ENCODE measurements around the gene VRK2.

DNA sequence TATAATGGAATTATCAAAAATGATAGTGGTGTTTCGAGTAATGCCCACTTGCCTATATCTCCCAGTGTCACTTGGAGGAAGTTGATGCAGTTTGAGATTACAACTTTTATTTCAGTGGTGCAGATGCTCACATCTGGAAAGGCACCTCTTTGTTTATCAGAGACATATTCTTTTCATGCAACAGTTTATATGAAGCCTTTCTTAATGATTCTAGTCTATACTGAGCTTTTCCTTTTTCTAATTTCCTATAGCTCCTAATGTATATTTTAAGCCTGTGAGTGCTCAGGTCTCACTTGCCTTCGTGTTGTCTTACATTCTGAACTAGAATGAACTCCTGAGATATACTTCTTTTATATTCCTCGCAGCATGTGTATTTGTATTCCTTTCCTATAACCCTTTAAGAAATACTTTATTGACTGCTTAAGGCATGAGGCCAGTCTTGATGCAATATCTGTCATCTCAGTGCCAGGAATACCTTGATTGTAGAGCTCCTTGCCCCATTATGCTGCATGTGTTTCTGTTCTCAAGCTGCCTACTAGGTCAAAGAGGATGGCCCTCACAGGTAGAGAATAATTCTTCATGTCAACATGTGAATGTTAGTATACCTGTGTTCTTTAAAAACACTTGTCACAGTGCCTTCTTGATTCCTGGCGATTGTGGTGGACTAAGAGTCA is 52.6 kb downstream of the VRK2 start:
- TF ChIP-seq, protein P1, sequence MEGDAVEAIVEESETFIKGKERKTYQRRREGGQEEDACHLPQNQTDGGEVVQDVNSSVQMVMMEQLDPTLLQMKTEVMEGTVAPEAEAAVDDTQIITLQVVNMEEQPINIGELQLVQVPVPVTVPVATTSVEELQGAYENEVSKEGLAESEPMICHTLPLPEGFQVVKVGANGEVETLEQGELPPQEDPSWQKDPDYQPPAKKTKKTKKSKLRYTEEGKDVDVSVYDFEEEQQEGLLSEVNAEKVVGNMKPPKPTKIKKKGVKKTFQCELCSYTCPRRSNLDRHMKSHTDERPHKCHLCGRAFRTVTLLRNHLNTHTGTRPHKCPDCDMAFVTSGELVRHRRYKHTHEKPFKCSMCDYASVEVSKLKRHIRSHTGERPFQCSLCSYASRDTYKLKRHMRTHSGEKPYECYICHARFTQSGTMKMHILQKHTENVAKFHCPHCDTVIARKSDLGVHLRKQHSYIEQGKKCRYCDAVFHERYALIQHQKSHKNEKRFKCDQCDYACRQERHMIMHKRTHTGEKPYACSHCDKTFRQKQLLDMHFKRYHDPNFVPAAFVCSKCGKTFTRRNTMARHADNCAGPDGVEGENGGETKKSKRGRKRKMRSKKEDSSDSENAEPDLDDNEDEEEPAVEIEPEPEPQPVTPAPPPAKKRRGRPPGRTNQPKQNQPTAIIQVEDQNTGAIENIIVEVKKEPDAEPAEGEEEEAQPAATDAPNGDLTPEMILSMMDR (IDR thresholded peaks at IDR 0.05): no peak
- TF ChIP-seq POLR2A (IDR thresholded peaks at IDR 0.05): no peak
